ENCODE results near the gene BORCS8.

BORCS8 gene

GRCh38 chr19:19181488-19181998, 10.4 kb downstream of the BORCS8 start:
- TF ChIP-seq ARNTL (CRISPR knock-in tag; IDR thresholded peaks at IDR 0.05; ENCODE audit: borderline replicate concordance, low read depth) (no peak), GLIS3 (CRISPR knock-in tag; IDR thresholded peaks at IDR 0.05) (no peak), OSR1 (CRISPR knock-in tag; IDR thresholded peaks at IDR 0.05) (no peak), CSDC2 (CRISPR knock-in tag; IDR thresholded peaks at IDR 0.05) (no peak), SNAI2 (CRISPR knock-in tag; IDR thresholded peaks at IDR 0.05) (no peak), ESRRG (CRISPR knock-in tag; IDR thresholded peaks at IDR 0.05) (no peak), TOX (CRISPR knock-in tag; IDR thresholded peaks at IDR 0.05; ENCODE audit: borderline replicate concordance) (no peak), RARB (CRISPR knock-in tag; IDR thresholded peaks at IDR 0.05) (no peak), ZNF565 (CRISPR knock-in tag; conservative IDR thresholded peaks at IDR 0.05; ENCODE audit: low read depth) (no peak), BACH2 (CRISPR knock-in tag; IDR thresholded peaks at IDR 0.05; ENCODE audit: borderline replicate concordance) (no peak), PPARA (CRISPR knock-in tag; IDR thresholded peaks at IDR 0.05; ENCODE audit: borderline replicate concordance) (no peak), ZFP30 (CRISPR knock-in tag; IDR thresholded peaks at IDR 0.05) (no peak), ZNF70 (CRISPR knock-in tag; IDR thresholded peaks at IDR 0.05) (no peak), ZFP3 (CRISPR knock-in tag; IDR thresholded peaks at IDR 0.05) (no peak), ISL1 (CRISPR knock-in tag; IDR thresholded peaks at IDR 0.05) (no peak), TCF4 (CRISPR knock-in tag; IDR thresholded peaks at IDR 0.05; ENCODE audit: borderline replicate concordance) (no peak)
- TF ChIP-seq, protein P1, sequence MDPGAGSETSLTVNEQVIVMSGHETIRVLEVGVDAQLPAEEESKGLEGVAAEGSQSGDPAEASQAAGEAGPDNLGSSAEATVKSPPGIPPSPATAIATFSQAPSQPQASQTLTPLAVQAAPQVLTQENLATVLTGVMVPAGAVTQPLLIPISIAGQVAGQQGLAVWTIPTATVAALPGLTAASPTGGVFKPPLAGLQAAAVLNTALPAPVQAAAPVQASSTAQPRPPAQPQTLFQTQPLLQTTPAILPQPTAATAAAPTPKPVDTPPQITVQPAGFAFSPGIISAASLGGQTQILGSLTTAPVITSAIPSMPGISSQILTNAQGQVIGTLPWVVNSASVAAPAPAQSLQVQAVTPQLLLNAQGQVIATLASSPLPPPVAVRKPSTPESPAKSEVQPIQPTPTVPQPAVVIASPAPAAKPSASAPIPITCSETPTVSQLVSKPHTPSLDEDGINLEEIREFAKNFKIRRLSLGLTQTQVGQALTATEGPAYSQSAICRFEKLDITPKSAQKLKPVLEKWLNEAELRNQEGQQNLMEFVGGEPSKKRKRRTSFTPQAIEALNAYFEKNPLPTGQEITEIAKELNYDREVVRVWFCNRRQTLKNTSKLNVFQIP (CRISPR knock-in tag; IDR thresholded peaks at IDR 0.05; ENCODE audit: borderline replicate concordance, low read depth), result no peak
- TF ChIP-seq, protein P2, sequence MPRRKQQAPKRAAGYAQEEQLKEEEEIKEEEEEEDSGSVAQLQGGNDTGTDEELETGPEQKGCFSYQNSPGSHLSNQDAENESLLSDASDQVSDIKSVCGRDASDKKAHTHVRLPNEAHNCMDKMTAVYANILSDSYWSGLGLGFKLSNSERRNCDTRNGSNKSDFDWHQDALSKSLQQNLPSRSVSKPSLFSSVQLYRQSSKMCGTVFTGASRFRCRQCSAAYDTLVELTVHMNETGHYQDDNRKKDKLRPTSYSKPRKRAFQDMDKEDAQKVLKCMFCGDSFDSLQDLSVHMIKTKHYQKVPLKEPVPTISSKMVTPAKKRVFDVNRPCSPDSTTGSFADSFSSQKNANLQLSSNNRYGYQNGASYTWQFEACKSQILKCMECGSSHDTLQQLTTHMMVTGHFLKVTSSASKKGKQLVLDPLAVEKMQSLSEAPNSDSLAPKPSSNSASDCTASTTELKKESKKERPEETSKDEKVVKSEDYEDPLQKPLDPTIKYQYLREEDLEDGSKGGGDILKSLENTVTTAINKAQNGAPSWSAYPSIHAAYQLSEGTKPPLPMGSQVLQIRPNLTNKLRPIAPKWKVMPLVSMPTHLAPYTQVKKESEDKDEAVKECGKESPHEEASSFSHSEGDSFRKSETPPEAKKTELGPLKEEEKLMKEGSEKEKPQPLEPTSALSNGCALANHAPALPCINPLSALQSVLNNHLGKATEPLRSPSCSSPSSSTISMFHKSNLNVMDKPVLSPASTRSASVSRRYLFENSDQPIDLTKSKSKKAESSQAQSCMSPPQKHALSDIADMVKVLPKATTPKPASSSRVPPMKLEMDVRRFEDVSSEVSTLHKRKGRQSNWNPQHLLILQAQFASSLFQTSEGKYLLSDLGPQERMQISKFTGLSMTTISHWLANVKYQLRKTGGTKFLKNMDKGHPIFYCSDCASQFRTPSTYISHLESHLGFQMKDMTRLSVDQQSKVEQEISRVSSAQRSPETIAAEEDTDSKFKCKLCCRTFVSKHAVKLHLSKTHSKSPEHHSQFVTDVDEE (CRISPR knock-in tag; IDR thresholded peaks at IDR 0.05), result no peak
- TF ChIP-seq, protein P3, sequence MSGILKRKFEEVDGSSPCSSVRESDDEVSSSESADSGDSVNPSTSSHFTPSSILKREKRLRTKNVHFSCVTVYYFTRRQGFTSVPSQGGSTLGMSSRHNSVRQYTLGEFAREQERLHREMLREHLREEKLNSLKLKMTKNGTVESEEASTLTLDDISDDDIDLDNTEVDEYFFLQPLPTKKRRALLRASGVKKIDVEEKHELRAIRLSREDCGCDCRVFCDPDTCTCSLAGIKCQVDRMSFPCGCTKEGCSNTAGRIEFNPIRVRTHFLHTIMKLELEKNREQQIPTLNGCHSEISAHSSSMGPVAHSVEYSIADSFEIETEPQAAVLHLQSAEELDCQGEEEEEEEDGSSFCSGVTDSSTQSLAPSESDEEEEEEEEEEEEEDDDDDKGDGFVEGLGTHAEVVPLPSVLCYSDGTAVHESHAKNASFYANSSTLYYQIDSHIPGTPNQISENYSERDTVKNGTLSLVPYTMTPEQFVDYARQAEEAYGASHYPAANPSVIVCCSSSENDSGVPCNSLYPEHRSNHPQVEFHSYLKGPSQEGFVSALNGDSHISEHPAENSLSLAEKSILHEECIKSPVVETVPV (CRISPR knock-in tag; IDR thresholded peaks at IDR 0.05), result no peak
- ATAC-seq, result no peak

GRCh38 chr19:19179548-19180441, 12.2 kb downstream of the BORCS8 start:
- TF ChIP-seq GLIS3 (CRISPR knock-in tag; IDR thresholded peaks at IDR 0.05), result no peak
- TF ChIP-seq, protein P1 (CRISPR knock-in tag; IDR thresholded peaks at IDR 0.05; ENCODE audit: borderline replicate concordance, low read depth), result no peak
- no peak for TF ChIP-seq ESRRG (CRISPR knock-in tag; IDR thresholded peaks at IDR 0.05)
- TF ChIP-seq OSR1 (CRISPR knock-in tag; IDR thresholded peaks at IDR 0.05), result no peak
- ATAC-seq, result no peak

DNA sequence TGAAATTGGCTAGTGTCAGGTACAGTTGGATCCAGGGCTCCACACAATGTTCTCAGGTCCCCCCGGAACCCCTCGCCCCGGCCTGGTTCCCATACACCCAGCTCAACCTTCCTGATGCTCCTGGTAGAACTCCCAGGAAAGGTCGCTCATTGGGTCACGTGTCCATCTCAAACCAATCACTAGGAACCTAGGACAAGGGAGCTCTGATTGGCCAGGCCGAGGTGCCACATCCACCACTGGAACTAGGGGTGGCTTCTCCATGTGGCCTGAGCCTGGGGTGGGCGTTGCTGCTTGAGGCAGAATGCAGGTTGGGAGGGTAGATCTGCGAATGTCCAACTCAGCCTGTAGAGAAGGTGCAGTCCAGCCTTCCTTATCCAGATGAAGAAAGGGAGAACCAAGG, 15.0 kb downstream of the BORCS8 start:
- no peak for ATAC-seq
- TF ChIP-seq ZC3H10 (CRISPR knock-in tag; IDR thresholded peaks at IDR 0.05), result no peak
- TF ChIP-seq, protein P4, sequence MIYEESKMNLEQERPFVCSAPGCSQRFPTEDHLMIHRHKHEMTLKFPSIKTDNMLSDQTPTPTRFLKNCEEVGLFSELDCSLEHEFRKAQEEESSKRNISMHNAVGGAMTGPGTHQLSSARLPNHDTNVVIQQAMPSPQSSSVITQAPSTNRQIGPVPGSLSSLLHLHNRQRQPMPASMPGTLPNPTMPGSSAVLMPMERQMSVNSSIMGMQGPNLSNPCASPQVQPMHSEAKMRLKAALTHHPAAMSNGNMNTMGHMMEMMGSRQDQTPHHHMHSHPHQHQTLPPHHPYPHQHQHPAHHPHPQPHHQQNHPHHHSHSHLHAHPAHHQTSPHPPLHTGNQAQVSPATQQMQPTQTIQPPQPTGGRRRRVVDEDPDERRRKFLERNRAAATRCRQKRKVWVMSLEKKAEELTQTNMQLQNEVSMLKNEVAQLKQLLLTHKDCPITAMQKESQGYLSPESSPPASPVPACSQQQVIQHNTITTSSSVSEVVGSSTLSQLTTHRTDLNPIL (CRISPR knock-in tag; IDR thresholded peaks at IDR 0.05; ENCODE audit: low read depth), result no peak
- TF ChIP-seq PPARA (CRISPR knock-in tag; IDR thresholded peaks at IDR 0.05; ENCODE audit: borderline replicate concordance), result no peak
- TF ChIP-seq ZFP3 (CRISPR knock-in tag; IDR thresholded peaks at IDR 0.05), result no peak
- no peak for TF ChIP-seq ARNTL (CRISPR knock-in tag; IDR thresholded peaks at IDR 0.05; ENCODE audit: borderline replicate concordance, low read depth)
- no peak for TF ChIP-seq TCF4 (CRISPR knock-in tag; IDR thresholded peaks at IDR 0.05; ENCODE audit: borderline replicate concordance)
- no peak for TF ChIP-seq ZNF8 (CRISPR knock-in tag; IDR thresholded peaks at IDR 0.05)
- TF ChIP-seq, protein P1 (CRISPR knock-in tag; IDR thresholded peaks at IDR 0.05; ENCODE audit: borderline replicate concordance, low read depth), result no peak
- no peak for TF ChIP-seq SNAI2 (CRISPR knock-in tag; IDR thresholded peaks at IDR 0.05)
- no peak for TF ChIP-seq CSDC2 (CRISPR knock-in tag; IDR thresholded peaks at IDR 0.05)
- no peak for TF ChIP-seq RARB (CRISPR knock-in tag; IDR thresholded peaks at IDR 0.05)
- TF ChIP-seq, protein P2 (CRISPR knock-in tag; IDR thresholded peaks at IDR 0.05), result no peak
- no peak for TF ChIP-seq GLIS3 (CRISPR knock-in tag; IDR thresholded peaks at IDR 0.05)
